NCI-H226 (cell line): ENCODE measurements around the gene LPIN1.
"Not testable (repeated sequence)": the region's sequence is repeated elsewhere in the genome, so short reads cannot be mapped to it uniquely, and the experiment has no call there.

Source experiments
- DNase-seq: peaks from one replicate; pipeline ENCODE4 v3.0.0-alpha.2; 2015

The LPIN1 gene

DNA sequence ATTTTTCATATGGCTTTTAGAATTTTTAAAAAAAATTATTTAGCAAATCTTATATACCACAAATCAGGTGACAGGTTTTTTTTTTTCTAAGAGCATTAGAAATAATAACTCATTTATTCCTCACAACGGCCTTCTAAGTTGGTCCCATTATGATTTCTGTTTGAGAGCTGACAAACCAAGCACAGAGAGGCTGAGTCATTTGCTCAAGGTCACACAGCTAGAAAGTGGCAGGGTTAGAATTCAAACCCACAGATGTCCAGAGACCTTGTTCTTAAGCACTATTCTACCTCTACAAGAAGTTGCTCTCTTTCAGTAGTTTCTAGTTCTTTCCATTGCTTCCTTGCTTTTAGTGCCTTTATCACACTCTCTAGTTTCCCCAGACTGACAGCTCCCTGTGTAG, 28.8 kb upstream of the LPIN1 start:
- DNase-seq: no peak

DNA sequence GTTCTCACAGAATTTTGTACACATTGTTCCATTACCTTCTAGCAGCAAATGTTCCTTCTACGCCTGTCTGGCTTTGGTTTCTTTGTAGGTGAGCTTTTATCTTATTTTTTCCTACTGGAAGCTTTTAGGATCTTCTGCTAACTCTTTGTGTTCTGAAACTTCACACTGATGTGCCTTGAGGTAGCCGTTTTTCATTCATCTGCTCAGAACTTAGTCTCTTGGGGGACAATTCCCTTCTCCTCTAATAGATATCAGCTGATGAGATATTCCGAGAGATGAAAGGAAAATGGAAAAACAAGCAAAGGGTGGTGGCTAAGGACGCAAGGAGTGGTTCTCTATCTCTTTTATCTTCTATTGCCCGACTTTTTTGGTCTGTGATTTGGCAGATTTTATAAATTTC, 27.8 kb upstream of the LPIN1 start:
- DNase-seq: no peak

DNA sequence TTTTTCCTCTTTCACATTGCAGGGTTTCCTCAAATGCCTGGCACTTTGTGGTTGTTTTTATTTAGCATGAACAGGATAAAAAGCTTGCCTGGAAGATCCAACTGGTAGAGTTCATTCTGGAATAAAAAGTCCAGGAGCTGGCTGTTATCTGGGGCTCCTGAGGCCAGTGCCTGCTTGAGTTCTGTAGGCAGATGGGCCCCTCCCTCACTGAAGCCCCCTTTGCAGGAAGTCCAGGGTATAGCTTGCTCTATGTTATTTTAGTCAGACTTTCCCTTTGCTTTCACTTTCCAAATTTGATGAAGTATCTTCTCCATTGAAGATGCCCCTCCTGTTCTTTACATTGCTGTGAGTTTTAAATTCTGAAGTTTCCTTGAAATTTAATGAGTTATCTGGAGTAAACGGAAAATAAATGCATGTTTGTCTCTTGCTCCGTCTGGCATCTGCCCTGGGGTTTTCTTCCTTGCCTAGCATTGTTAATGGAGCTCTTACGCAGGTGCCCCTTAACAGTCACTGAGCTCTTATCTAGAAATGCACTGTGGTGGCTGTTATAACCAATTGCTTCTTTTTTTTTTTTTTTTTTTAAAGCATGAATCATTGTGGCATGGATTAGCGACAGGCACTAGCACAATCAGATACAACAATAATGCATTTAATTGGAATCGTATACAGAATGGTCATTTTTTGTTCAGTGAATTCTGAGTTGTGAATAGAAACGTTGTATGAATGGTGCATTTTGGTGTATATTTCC, 27.0 kb upstream of the LPIN1 start:
- DNase-seq: no peak

DNA sequence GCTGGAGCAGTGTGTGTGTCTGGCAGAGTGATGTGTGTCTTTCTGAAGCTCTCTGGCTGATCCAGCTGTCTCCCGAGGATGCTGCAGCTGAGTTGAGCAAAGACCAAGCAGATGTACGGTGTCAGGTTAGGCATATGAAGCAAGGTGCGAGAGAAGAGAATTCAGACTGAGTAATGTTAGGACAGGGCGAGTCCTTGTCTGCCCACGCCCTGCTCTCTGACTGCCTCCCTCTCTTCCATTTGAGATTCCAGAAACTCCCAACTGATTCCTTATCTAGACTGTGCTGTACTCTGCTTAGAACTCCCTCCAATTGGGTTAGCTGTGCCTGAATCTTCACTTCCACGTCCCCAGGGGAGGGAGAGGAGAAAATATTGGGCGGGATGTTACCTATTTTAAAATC, 25.7 kb upstream of the LPIN1 start:
- no peak for DNase-seq

DNA sequence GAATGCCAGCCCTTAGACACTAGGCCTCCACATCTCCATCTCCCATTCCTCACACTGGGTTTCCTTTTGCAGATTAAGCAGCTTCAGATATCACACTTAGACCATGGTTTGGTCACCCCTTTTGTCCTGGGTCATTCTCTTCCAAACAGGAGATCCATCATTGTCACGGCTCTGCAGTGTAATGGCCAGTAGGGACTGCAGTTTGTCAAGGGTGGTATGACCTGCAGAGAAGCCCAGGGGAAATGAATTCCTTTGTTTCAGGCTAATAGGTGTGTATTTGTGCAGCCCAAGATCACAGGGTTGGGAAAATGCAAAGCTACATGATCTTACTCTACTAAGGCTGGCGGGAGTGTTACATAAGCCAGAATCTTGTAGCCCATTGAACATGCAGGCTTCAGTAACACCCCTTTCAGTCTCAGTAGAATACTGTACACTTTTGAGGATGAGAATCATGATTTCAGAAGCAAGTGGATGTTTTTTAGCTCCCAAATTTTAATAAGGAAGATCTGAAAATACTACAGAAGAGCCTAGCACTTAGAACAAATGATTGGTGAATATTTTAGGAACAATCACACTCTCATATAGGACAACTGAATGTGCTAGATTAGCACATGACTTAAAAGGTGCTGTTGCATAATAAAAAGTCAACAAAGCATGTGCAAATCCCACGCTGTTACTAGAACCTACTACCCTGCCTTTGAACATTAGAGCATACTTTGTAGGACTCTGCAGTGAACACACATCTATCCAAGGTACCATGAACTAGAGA, 24.0 kb upstream of the LPIN1 start:
- no peak for DNase-seq

DNA sequence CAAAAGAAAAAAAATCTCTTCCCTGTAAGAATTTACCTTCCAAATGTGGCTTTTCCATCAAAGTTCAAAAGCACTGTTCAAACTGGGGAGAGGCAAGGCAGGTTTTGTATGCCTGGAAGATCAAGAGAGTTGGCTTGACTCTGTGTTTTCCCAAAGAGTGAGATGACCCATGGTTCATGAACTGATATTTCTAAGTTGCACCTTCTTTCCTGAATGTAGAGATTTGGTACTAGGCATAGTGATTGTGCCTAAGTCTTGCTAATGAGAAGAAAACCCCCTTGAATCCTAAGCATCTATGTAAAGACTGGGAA, 23.4 kb upstream of the LPIN1 start:
- no peak for DNase-seq

DNA sequence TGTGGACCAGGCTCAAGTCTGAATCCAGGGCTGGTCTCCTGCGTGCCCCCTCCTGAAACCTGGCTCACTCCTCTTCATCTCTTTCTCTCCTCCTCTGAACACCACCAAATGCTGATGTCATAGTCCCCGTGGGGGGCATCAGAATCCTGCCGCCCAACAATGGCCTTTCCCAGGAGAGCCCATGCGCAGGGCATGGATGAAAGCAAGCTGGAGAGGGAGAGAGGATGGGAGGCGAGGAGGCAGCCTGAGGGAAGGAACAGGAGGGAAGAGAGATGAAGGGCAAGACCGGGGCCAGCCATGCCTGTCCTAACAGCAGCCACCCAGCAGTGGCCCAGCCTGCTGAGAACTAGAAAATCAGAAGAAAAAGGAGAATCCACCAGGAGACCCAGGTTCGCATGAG, 22.3 kb upstream of the LPIN1 start:
- no peak for DNase-seq

DNA sequence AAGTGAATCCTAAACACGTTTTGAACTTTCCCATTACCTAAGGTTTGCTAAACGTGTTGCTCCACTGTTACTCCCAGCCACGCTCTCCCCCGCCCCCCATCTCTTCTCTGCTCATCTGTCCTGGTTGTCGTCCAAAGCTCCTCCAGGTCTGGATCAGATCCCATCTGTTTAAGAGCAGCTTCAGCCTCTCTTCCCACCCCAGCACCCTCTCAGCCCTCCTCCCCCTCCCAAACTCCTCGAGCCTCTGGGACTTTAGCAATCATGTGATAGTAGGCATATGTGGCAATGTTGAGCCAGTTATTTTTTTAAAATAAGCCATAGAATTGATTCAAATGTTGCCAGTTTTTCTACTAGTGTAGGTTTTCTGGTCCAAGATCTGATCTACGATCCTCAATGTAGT, 20.0 kb upstream of the LPIN1 start:
- no peak for DNase-seq

DNA sequence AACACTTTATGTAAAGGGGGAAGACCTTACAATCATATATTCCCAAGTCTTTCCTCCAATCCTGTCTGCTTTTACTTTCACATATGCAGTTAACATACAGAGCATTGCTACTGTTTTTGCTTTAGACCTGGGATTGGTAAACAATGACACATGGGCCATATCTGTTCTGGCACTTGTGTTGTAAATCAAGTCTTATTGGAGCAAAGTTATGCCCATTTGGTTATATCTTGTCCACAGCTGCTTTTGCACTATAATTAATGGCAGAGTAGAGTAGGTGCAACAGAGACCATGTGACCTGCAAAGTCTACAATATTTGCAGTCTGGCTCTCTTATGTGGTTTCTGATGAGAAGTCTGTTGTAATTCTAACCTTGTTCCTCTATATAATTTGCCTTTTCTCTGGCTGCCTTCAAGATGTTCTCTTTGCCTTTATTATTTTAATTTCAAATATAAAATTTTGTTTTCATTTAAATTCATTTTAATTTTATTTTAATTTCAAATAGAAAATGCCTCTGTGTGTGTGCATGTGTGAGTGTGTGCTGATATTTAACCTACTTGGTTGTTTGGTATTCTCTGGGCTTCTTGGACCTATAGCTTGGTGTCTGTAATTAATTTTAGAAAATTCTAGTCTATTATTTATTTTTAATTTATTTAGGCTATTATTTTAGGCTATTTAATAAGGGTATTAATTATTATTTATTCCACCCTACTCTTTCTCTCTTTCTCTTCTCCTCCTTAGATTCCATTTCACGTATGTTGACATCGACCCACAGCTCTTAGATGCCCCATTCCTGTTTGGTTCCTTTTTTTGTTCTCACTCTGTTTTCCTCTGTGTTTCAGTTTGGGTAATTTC, 16.8 kb upstream of the LPIN1 start:
- no peak for DNase-seq

DNA sequence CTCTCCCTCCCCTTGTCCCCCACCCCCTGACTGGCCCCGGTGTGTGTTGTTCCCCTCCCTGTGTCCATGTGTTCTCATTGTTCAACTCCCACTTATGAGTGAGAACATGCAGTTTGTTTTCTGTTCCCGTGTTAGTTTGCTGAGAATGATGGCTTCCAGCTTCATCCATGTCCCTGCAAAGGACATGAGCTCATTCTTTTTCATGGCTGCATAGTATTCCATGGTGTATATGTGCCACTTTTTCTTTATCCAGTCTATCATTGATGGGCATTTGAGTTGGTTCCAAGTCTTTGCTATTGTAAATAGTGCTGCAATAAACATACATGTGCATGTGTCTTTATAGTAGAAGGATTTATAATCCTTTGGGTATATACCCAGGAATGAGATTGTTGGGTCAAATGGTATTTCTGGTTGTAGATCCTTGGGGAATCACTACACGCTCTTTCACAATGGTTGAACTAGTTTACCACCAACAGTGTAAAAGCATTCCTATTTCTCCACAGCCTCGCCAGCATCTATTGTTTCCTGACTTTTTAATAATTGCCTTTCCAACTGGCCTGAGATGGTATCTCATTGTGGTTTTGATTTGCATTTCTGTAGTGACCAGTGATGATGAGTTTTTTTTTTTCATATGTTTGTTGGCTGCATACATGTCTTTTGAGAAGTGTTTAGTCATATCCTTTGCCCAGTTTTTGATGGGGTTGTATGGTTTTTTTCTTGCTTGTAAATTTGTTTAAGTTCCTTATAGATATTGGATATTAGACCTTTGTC, 15.0 kb upstream of the LPIN1 start:
- DNase-seq: not testable (repeated sequence)

DNA sequence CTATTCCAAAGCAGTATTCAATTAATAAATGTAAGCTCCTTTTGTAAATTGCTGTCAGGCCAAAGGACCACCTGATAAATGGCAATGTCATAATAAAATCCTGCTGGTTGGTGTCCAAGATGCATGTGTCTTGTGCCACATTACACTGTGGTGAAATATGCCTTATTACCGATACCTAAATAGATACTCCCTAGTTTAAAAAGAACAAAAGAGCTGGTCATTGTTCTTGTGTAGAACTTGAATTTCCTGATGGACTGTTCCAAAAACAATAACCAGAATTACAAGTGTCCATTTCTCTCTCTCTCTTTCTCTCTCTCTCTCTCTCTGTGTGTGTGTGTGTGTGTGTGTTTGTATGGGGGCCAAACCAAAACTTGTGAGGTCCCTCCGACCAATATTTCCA, 13.8 kb upstream of the LPIN1 start:
- DNase-seq: no peak

DNA sequence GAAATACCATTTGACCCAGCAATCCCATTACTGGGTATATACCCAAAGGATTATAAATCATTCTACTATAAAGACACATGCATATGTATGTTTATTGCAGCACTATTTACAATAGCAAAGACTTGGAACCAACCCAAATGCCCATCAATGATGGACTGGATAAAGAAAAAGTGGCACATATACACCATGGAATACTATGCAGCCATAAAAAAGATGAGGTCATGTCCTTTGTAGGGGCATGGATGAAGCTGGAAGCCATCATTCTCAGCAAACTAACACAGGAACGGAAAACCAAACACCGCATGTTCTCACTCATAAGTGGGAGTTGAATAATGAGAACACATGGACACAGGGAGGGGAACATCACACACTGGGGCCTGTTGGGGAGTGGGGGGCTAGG, 8.6 kb upstream of the LPIN1 start:
- not testable (repeated sequence) for DNase-seq

DNA sequence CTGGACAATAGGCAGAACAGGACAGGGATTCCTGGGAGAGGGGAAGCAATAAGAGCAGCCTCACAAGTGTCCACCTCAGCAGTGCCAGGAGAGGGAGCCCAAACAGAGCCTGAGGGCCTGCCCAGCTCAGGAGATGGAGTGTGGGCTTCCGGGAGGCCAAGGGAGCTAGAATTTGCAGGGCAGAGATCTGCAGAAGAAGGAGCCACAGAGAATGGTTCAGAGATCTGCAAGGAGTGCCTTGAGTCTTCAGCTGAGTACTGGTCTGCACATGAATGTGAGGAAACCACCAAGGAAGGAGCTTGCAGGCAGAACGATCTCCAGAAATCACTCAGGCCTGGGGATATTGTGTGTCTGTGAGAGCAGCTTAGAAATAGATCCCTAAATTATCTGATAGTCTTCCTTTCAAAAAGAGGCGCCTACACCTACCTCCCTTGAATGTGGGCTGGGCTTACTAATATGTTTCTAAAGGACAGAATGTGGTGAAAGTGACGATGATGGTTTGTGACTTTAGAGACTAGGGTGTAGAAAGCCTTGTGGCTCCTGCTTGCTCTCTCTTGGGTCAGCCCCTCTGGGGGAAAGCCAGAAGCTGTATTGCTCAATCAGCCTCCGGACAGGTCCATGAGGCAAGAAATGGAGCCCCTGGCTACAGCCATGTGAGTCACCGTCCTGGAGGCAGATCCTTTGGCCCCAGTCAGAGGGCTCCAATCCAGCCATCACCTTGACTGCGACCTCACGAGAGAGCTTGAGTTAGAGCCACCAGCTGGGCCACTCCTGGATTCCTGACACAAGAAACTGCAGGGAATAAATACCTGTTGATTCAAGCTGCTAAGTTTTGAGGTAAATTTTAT, 7.6 kb upstream of the LPIN1 start:
- DNase-seq: peak; percentile 79

DNA sequence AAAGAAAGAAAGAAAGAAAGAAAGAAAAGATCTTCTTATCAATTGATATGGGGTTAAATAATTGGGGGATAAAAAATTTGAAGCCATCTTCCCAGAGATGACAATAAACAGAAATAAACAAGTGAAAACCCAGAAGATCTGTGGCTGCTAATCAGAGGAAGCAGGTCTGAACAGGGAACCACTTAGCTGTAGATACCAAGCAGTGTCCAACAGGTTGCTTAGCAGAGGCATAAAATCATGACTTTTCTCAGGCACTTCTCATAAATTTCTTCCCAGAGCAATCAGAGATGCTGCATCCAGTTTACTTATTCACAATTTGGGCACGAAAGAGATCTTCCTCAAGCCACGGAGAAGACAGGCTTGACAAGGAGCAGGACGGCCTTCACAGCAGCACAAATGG, 5.7 kb upstream of the LPIN1 start:
- DNase-seq: no peak

DNA sequence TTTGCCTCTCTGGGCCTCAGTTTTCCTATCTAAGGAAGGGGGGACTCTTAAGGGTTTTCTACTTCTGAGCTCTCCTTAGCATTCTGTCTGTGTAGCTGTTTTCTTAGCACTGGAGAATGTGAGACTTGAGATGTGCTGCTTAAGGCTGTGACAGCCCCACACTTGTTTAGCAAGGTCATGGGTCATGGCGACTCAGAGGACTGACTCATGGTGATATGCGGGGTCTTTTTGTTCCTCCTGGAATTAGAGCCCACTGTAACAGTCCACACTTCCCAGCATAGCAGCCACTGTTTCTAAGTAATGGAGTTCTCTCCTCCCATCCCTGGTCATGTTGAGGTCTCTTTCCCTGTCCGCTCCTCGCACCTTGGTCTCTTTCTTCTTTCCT, 4.1 kb upstream of the LPIN1 start:
- no peak for DNase-seq

DNA sequence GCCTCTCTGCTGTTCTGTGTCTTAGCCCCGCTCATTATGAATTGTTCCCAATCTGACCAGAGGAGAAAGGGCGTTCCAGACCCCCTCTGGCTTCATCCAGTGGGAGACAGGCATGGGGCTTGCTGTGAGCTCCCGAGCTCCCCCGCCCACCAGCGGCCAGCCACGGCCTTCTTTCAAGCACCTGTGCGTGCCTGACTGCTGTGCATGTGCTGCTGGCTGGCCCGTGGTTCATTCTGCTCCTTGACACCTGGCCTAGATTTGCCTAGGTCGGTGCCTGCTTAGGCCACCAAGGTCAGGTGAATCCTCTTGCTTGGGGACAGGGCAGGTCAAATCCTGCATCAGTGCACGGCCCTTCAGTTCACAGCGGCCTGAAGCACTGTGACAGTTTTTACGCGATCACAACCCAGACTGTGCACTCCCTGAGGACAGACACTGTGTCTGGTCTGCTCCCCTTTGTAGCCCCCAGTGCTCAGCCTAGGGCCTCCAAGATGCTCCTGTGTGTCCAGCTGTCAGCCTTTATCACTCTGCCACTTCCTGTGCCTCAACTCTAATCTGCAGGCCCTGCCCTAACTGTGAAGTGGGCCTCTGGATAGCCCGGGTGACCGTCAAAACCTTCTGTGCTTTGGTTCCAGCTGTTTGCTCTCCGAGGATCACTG, 3.6 kb upstream of the LPIN1 start:
- DNase-seq: no peak

DNA sequence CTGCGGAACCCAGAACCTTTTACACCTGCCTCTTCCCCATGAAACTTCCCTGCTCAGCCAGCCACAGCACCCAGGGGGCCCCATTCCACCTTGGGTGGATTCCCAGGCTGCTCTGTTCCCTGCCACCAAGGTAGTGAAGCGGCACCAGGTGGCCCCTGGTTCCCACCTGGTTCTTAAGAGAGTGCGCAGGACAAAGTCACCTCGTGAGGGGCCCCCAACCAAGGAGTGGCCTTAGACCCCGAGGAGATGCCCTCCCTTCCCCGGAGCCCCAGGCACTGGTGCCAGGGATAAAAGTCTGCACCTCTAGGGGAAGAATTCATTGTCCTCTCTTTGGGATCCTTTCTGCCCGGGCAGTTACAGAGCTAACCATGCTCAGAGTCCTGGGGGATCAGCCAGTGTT, 3.1 kb upstream of the LPIN1 start:
- no peak for DNase-seq

DNA sequence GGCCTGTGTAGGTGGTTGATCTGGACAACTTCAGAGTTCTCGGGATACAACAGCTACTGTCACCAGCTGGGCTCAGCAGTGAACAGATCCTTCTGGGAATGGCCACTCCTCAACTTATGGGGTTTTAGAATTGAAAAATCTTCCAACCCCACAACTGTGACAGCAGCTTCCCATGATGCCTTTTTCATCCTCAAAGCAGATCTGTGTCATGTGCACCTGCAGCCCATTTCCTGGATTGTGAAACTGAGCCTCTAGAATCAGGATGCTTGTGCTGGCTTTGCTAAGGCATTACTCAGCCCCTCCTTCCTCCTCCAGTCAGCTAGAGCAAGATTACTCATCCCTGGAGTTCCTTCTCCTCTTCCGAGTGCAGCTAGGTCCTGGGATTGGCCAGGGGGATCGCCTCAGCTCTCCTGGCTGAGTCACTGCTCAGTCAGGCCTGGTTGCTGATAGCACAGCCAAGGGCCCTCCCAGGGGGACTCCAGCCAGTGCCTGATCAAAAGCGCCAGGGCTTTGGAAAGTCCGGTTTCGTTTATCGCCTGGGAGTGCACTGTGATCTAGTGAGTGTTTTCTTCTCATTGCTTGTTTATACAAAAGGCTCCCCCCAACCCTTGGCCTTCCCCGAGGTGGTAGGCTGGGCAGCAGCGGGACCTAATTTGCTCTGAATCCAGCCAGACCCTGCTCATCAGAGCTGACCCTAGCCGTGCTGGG, 2.4 kb upstream of the LPIN1 start:
- DNase-seq: peak; percentile 100

DNA sequence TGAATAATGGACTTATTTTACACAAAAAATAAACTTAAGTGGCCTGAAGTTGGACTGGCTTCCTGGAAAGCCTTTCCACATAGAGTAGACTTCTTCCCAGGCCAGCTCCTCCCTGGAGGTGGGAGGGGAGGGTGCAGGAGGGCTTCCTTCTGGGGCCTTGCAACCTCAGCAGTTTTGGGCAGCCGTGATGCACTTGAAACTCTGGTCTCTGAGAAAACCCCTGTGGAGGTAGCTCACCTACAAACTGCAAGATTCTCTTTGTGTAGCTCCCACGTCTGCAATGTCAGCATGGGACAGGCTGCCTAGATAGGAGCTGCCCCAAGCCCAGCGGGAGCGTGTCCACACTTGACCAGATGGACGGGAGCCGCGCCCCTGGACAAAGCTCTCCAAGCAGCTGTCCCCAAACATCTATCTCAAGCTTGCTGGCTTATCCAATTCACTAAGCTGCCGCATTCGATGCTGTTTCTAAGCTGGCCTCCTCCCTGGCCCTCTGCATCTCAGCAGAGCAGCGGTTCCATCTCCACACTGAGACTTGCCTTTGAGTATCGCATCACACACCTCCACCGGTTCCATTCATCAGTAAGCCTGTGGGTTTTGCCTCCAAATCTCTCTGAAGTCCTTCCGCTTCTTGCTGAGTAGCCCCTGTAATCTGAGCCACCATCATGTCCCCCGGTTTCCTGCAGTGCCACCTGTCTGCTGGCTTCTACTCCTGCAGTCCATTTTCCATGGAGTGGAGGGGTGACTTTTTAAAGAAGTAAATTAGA, 1.6 kb upstream of the LPIN1 start:
- DNase-seq: peak; percentile 32
